HG03521 (cell line): ENCODE results near the gene POLA1.
"Not testable (repeated sequence)": the region's sequence is repeated elsewhere in the genome, so short reads cannot be mapped to it uniquely, and the experiment has no call there.

Experiments used
- ATAC-seq: cut with Tn5 transposase; IDR thresholded peaks from one replicate; pipeline ENCODE4 v1.9.1; 2021; ENCODE audit warnings: mild to moderate bottlenecking, moderate library complexity; ENCODE audit not compliant: unreplicated experiment

Gene POLA1

GRCh38 chrX:24862343-24862742, 168.6 kb downstream of the POLA1 start:
- ATAC-seq, result no peak

GRCh38 chrX:24863779-24864178, 170.1 kb downstream of the POLA1 start:
- ATAC-seq, result not testable (repeated sequence)

- ATAC-seq, result no peak
Measured at GRCh38 chrX:24870143-24870542, 176.4 kb downstream of the POLA1 start.

- ATAC-seq, result no peak
Measured at GRCh38 chrX:24874604-24875247, 181.0 kb downstream of the POLA1 start.

- no peak for ATAC-seq
Measured at GRCh38 chrX:24876530-24877287, 183.0 kb downstream of the POLA1 start.

GRCh38 chrX:24877288-24877664, 183.6 kb downstream of the POLA1 start:
- ATAC-seq, result no peak

- ATAC-seq, result no peak
Measured at GRCh38 chrX:24877854-24878650, 184.3 kb downstream of the POLA1 start.

- no peak for ATAC-seq
Measured at GRCh38 chrX:24879679-24880078, 186.0 kb downstream of the POLA1 start.

- ATAC-seq, result no peak
Measured at GRCh38 chrX:24886916-24887315, 193.2 kb downstream of the POLA1 start.

- ATAC-seq, result no peak
Measured at GRCh38 chrX:24890677-24891076, 197.0 kb downstream of the POLA1 start.

GRCh38 chrX:24899391-24899790, 205.7 kb downstream of the POLA1 start:
- no peak for ATAC-seq

GRCh38 chrX:24900234-24900633, 206.5 kb downstream of the POLA1 start:
- no peak for ATAC-seq

- no peak for ATAC-seq
Measured at GRCh38 chrX:24902806-24903205, 209.1 kb downstream of the POLA1 start.

GRCh38 chrX:24918715-24919114, 225.0 kb downstream of the POLA1 start:
- no peak for ATAC-seq

GRCh38 chrX:24920769-24921168, 227.1 kb downstream of the POLA1 start:
- no peak for ATAC-seq

- no peak for ATAC-seq
Measured at GRCh38 chrX:24925430-24925829, 231.7 kb downstream of the POLA1 start.

- no peak for ATAC-seq
Measured at GRCh38 chrX:24927372-24927771, 233.7 kb downstream of the POLA1 start.

- ATAC-seq, result no peak
Measured at GRCh38 chrX:24928114-24928513, 234.4 kb downstream of the POLA1 start.

- ATAC-seq, result no peak
Measured at GRCh38 chrX:24934279-24934678, 240.6 kb downstream of the POLA1 start.

- no peak for ATAC-seq
Measured at GRCh38 chrX:24945009-24945408, 251.3 kb downstream of the POLA1 start.

GRCh38 chrX:24946369-24946768, 252.7 kb downstream of the POLA1 start:
- no peak for ATAC-seq

- no peak for ATAC-seq
Measured at GRCh38 chrX:24954732-24955131, 261.0 kb downstream of the POLA1 start.
